ENCODE measurements around the gene CBLB.
"Not testable (repeated sequence)": the region's sequence is repeated elsewhere in the genome, so short reads cannot be mapped to it uniquely, and the experiment has no call there.

CBLB gene

DNA sequence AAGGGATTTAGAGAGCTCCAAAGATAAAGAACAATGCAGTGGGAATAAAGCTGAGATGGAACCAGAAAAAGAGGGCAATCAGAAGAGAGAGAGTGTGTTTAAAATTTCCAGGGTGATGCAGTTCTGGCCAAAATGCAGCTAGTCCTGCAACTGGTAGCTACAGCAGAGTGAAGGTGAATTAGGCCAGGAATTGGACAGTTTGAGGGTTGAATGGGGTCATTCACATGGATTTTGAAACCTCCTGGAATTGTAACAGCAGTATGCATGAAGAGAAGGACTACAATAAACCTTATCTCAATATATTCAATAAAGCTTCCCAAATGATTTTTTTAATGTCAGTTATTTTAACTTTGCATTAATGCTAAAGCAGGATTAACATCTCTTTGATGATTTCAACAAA, 85.2 kb downstream of the CBLB start:
- DNase-seq, result no peak

DNA sequence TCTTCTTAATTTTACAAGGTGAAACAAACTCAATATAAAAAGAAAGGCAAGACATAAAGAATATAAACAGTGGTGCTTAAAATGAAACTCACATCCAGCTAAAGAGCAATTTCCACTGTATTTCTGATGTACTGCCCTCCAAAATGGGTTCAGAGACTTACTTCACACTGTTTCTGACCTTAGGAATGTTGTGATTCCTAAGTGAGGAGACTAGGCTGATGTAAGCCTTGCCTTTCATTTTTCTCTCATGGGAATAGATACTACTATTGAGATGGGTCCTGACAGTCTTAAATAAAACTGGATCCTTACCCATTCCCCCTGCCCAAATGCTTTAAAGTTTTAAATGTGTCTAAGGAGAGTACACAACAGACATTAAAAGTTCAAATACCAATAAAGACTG, 86.9 kb downstream of the CBLB start:
- peak; percentile 42 for DNase-seq

DNA sequence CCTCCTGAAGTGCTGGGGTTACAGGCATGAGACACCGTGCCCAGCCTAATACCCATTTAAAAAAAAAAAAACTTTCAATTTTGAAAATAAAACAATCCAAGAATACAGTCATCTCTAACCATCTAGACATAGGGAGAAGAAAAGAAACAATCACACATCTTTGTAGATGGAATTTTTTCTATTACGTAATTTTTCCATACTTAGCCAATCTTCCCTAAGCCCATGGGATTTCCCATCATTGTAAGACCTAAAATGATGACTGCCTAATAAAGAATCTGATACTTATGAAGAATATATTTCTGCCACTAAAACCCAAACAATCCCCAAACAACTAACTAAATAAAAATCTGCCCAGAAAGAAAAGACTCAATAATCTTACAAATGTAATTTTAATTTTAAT, 88.7 kb downstream of the CBLB start:
- DNase-seq, result peak; percentile 70

DNA sequence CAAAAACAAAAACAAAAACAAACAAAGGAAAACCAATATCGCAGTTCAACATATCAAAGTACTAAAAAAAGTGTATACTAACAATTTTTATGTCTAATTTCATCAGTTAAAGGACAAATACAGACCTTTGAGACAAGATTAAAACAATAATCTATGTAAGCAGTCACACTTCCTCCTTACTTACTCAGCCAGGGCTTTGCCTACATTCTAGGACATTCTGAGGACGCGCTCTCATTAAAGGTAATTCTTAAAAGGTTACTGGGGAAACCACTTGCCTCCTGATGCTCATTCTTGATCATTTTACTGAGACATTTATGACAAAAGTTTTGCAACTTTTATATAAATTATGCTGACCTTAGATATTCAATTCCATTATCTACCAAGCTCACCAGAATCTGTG, 93.4 kb downstream of the CBLB start:
- DNase-seq, result no peak

DNA sequence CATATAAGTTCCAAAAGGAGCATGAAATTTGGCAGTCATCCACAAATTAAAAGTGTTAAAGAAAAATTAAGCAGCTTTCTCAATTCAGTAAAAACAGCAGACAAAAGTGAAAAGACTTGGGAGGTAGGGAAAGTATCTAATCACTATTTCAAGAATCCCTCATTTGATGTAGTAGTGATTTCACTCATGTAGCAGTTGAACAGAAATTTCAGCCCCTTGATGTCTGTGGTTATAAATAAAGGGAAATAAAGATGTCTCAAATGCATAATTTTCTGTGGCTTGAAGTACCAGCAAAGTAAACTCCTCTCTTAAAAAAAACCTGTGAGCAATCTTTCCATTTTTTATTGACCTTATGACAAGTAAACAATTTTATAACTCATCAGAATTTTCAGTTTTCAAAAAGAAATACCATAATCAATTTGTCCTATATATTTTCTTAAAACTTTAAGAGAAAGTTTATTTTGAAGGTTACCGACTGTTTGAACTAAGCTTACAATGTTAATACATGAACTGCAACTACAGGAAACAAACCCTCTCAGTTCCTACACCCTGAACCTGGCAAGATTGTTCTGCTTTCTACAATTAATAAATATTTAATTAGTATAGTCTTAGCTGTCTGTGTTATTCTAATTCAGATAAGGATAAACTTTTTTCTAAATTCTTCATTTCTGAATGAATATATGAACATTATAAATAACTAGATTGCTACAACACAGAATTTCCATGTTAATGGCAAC, 94.2 kb downstream of the CBLB start:
- no peak for DNase-seq

DNA sequence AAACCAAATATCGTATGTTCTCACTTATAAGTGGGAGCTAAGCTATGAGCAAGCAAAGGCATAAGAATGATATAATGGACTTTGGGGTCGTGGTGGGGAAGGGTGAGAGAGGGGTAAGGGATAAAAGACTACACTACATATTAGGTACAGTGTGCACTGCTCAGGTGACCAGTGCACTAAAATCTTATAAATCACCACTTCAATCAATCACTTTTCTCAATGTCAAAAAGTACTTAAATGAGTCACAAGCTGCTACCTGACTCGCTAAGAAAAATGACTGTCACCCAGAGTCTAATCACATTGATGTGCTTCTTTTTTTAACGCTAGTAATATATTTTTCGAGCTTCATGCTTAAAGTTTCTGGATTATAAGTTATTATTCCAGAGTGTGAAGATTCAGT, 95.5 kb downstream of the CBLB start:
- DNase-seq, result no peak

DNA sequence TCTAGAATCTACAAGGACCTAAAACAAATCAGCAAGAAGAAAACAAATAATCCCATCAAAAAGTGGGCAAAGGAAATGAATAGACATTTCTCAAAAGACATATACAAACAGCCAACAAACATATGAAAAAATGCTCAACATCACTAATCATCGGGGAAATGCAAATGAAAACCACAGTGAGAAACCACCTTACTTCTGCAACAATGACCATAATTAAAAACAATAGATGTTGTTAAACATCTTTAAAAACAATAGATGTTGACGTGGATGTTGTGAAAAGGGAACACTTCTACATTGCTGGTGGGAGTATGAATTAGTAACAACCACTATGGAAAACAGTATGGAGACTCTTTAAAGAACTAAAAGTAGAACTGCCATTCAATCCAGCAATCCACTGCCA, 96.2 kb downstream of the CBLB start:
- no peak for DNase-seq

DNA sequence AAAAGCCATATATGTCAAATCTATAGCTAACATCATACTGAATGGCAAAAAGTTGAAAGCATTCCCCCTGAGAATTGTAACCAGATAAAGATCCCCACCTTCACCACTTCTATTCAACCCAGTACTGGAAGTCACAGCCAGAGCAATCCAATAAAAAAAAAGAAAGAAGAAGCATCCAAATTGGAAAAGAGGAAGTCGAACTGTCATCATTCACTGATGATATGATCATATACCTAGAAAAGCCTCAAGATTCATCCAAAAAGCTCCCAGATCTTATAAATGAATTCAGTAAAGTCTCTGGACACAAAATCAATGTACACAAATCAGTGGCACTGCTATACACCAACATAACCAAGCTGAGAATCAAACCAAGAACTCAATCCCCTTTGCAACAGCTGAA, 97.4 kb downstream of the CBLB start:
- DNase-seq, result no peak

DNA sequence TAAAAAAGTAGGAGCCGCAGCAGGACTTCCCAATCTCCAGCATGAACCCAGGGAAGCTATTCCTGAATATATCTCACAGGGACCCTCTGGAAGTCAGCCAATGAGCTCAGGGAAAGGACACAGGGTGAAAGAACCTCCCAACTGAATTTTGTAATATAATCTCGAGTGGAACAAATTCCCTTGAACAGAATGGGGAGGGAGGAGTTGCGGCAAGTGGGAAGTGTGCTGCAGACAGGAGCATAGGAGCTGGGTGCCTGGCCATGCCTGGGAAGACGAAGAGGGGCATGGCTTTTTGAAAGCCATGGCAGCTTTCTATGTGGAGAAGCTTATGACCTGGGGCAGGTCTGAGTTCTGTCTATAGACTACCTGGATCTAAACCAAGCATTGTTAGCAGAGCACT, 98.4 kb downstream of the CBLB start:
- no peak for DNase-seq

DNA sequence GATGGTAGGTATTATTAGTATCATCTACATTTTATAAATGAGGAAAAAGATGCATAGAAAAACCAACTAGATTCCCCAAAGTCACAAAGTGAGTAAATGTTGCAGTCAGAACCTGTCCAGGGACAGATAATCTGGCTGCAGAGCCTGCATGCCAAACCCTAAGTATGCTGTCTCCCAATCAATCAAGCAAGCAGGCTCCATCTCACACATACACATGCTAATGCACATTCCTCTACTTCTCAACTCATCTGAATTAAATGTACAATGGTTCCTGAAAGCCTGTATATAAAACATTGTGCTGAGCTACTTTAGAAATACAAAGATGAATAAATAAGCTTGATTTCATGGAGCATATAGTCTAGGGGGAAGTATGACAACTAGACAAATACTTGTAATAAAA, 101.0 kb downstream of the CBLB start:
- DNase-seq, result no peak

DNA sequence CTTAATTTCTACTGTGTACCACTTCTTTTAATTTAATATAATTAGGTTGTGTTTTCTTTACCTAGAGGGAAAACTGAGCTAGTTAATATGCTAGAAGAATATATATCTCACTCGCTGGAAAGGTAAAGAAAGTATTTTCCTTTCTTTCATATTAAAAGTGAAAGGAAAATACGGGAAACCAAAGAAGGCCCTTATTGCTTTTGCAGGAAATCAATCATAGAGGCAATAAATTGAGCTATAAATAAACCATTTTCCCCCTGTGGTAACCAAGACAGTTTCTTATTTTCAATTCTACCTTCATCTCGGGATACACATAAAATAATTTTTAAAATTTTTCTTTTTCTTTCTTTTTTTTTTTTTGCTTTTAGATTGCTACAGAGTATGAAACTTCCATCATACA, 101.6 kb downstream of the CBLB start:
- no peak for DNase-seq

DNA sequence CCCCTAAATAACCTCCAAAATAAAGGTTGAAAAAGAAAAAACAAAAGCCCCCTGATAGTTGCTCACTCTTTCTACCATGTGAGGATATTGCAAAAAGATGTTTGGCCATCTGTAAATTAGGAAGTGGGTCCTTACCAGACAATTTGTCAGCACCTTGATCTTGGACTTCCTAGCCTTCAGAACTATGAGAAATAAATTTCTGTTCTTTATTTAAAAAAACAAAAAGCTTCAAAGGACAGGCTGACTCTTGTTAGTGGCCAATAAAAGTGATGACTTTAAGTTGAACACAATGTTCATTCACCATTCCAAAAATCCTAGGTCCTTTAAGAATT, 103.5 kb downstream of the CBLB start:
- no peak for DNase-seq

DNA sequence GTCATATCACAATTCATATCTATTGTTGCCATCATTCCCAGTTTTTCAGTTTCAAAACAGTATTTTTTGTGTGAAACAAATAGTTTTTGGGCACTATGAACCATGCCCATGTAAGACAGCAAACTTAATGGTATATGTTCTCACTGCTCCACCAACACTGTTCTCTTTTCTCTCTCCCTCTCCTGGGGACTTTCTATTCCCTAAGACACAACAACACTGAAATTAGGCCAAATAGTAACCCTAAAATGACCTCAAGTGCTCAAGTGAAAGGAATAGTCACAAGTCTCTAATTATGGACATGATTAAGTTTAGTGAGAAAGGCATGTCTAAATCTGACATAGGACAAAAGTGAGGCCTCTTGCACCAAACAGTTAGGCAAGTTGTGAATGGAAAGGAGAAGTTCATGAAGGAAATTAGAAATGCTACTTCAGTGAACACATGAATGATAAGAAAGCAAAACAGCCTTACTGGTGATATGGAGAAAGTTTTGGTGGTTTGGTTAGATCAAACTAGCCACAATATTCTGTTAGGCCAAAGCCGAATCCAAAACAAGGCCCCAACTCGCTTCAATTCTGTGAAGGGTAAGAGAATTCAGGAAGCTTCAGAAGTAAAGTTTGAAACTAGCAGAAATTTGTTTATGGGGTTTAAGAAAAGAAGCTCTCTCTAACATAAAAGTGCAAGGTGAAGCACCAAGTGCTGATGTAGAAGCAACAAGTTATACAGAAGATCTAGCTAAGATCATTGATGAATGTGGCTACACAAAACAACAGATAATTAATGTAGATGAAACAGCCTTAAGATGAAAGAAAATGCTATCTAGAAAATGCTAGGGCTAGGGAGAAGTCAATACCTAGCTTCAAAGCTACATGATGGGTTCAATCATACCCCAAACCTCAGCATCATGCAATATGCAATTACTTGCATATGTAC, 104.2 kb downstream of the CBLB start:
- no peak for DNase-seq

DNA sequence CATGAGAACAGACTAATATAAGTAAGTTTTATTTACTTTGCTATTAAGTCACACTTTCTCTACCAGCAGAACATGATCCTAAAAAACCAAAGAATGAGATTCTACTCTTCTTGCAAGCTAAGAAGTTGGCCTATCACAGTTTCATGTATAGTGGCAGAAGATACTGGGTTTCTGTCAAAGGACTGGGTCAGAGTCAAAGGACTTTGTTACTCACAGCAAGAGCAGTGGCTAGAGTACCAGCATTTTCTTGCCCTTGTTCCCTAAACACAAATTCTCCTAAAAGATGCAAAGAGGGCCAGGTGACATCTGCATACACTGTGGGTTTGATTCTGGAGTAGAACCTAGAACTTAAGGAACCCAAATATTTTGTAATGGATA, 105.2 kb downstream of the CBLB start:
- DNase-seq, result no peak

DNA sequence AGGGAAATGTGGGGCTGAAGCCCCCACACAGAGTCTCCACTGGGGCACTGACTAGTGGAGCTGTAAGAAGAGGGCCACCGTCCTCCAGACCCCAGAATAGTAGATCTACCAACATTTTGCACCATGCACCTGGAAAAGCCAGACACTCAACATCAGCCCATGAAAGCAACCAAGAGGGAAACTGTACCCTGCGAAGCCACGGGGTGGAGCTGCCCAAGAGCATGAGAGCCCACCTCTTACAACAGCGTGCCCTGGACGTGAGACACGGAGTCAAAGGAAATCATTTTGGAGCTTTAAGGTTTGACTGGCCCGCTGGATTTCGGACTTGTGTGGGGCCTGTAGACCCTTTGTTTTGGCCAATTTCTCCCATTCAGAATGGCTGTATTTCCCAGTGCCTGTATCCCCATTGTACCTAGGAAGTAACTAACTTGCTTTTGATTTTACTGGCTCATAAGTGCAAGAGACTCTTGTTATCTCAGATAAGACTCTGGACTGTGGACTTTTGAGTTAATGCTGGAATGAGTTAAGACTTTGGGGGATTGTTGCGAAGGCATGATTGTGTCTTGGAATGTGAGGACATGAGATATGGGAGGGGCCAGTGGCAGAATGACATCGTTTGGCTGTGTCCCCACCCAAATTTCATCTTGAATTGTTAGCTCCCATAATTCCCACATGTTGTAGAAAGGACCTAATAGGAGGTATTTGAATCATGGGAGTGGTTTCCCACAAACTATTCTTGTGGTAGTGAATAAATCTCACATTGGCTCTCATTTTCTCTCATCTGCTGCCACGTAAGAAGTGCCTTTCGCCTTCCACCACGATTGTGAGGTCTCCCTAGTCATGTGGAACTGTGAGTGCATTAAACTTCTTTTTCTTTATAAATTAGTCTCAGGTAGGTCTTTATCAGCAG, 105.8 kb downstream of the CBLB start:
- no peak for DNase-seq

DNA sequence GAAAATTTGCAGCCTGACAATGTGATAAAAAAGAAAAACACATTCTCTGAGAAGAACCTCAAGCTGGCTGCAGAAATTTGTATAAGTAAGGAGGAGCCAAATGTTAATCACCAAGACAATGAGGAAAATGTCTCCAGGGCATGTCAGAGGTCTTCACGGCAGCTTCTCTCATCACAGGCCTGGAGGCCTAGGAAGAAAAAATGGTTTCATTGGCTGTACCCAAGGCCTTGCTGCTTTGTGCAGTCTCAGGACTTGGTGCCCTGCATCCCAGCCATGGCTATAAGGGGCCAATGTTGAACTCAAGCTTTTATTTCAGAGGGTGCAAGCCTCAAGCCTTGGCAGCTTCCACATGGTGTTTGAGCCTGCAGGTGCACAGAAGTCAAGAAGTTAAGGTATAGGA, 106.6 kb downstream of the CBLB start:
- not testable (repeated sequence) for DNase-seq

DNA sequence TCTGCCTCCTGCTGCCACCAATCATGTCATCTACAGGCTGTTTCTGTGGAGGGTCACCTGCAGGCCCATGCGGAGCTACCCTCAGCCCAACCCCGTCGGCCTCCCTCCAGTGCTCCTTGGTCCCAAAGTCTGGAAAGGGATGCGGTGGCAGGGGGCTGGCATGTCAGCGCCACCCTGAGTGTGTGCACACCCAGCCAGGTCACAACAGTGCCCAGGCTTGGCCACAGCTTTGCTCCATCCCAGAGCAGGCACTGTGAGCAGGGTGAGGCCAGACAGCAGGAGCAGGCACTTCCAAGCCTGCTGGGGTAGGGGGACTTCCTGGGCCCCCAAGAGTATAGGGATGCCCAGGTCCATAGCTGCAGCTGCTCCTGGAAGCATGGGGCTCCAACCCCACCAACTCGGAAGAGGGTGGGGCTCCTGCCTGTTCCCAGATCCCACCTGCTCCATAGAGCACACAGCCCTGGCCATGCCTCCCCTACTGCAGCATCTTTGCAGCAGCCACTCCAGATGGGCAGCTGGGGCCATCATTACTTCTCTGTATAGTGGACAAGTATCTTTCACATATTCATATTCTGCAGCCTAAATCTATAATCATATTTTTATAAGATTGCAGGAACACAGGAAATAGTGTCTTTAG, 109.3 kb downstream of the CBLB start:
- DNase-seq, result no peak

DNA sequence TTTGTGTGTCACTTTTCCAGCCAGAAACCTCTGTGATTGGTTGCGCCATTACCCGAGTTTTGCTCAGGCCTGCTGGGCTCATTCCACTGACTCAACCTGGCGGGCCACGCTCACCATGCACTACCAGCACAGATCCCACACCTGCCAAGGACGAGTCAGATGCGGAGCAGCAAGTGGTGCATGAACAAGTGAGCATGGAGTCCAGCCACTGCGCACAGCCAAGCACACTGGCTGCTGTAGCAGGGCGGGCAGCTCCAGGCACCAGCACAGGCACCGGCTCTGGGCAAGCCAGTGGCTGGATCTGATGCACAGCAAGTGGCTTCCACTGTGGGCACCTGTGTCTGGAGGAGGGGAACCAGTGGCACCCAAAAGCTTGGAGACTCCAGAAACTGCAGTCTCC, 110.4 kb downstream of the CBLB start:
- DNase-seq, result no peak

DNA sequence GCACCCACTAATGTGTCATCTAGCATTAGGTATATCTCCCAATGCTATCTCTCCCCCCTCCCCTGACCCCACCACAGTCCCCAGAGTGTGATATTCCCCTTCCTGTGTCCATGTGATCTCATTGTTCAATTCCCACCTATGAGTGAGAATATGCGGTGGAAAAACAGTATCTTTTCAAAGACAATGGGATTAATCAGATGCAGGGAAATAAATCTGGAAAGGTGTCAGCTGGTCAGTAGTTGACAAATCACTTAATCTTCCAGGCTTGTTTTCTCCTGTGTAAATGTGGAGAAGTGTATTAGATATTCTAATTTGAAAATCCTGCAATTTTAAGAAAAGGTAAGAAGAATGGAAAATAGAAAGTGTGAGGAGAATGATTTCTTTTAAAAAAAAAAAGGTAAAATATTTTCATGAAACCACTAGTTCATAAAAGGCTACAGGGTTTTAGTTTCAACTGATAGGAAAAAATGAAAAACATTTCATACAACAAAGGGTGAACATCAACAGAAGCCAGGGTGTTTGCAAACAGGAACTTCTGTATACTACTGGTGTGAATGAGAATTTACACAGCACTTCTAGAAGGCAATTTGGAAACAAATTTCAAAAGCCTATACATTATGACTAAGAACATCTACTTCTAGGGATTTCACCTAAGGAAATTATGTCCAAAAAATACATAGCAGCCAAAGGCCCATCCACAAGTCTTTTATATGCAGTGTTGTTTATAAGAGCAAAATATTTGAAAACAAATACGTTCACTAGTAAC, 113.5 kb downstream of the CBLB start:
- DNase-seq, result no peak

DNA sequence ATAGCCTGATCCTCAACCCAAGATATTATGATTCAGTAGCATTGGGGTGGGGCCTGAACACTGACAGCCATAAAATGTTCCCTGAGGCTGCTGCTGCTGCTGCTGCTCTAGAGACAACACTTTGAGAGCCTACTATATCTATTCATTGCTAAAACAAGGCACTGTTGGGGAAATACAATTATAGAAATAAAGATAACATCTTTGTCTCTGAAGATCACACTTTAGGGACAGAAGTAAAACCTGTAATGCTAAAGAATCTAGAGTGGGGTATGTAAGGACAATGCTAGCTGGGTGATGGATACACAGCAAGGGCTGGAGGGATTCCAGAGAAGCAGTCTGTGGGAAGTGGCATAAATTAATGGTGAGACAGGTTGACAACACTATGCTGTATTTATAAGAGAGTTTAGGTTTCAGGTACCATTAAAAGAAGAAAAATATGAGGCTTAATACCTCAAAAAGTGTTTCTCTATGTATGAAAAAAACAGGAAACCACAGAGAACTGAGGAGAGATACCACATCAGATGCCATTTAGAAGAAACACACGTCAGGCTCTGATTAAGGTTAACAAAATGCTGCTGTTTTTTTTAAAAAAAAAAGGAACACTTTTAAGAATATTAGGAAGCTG, 115.9 kb downstream of the CBLB start:
- DNase-seq, result peak; percentile 17

DNA sequence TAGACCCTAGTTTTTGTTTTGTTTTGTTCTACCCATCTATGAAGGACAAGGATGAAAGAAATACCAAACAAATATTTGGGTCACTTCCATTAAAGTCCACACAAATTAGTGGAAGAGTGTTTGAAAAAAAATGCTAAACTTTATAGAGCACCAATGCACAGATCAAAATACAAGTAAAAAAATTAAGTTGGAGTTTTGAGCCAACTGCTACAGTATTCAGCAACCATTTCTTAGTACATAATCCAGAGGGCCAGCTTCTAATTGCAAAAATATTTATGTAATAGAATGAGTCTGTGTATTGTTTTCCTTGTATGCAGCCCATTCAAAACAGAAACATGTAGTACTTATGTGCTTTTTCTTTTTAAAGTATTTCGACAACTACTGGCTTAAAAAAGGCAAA, 121.1 kb downstream of the CBLB start:
- DNase-seq, result no peak

DNA sequence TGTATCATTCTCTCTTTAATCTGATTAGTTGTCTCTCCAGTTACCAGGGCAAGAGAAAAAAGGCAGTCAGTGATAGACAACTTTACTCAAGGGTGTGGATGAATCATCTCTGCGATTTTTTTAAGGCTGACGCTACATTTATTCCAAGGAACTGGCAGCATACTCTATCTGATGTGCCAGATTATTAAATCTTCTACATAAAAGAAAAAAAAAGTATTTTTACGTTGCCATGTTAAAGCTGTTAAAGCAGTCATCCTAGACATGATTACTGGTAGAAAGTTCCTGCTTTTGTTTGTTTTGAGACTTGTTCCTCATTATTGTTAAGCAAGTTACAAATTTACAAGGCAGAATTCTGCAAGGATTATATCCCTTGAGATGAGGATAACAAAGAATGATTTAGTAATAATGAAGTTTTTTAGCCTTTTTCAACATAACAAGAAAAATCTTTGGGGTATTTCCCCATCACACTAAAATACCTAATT, 121.7 kb downstream of the CBLB start:
- DNase-seq, result peak; percentile 66

All from fibroblast of skin of right biceps (primary cell).